GM21526 (cell line): ENCODE measurements around the gene DOK5.

Experiments used
- ATAC-seq: cut with Tn5 transposase; IDR thresholded peaks from one replicate; pipeline ENCODE4 v1.9.1; 2021; ENCODE audit warnings: moderate library complexity; ENCODE audit not compliant: unreplicated experiment, low FRiP score

The DOK5 gene

DNA sequence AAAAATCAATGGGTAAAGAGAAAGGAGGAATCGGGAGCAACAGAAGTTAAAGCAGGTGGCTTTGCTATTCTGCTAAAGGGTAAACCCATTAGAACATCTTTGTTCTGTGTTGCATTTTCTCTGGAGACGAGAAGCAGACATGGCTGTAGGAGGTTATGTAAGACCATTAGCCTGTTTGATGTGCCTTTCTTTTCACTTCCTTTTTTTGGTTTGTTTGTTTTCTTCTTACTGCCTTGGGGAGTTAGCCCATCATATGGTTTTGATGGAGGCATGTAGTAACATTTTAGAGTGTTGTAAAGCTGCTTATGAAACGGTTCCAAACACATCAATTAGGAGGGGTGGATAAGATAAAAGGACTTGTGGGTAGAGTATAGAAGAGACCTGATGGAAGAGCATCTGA, 131.0 kb downstream of the DOK5 start:
- ATAC-seq: no peak

GRCh38 chr20:54608039-54608745, 132.8 kb downstream of the DOK5 start:
- ATAC-seq: no peak

DNA sequence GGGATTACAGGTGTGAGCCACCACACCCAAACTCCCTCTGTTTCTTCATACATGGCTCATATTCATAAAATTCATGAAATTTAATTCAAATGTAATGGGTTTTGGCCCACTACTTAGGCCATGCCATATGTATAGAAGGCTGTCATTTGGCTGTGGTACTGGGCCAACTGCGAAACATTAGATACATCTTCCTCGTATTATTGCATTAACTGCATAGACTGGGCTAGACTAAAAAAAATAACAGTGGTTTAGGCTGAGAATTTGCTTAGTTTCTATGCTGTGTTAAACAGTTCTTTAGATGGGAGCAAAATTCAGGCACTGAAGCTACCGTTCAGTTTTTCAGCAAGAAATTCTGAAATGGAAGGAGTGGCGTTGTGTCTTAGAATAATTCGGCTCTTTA, 133.6 kb downstream of the DOK5 start:
- ATAC-seq: no peak

DNA sequence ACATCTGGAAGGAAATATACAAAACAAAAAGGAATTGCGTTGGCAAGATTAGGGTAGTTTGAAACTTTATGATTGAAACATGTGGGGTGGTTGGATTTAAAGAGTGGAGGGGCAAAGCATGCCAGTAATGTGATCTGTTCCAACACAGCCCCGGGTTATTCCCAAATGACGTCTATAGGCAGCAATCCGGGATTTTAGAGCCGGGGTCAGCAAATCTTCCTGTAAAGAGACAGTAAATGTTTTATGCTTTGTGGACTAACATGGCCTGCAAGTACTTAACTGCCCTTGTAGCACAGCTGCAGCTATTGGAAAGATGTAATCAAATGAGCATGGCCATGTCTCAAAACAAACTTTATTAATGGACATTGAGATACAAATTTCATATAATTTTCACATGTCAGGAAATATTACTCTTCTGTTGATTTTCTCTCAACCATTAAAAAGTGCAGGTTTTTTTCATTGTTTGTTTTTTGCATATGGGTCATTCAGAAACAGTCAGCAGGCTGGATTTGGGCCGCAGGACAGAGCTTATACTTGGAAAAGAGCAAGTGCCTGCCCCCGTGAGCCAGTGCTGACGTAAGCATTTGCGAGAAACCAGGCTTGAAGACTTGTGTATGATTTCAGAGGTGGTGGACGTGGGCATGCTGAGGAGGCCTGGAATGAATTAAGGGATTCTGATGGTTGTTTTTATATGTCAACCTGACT, 136.5 kb downstream of the DOK5 start:
- no peak for ATAC-seq

DNA sequence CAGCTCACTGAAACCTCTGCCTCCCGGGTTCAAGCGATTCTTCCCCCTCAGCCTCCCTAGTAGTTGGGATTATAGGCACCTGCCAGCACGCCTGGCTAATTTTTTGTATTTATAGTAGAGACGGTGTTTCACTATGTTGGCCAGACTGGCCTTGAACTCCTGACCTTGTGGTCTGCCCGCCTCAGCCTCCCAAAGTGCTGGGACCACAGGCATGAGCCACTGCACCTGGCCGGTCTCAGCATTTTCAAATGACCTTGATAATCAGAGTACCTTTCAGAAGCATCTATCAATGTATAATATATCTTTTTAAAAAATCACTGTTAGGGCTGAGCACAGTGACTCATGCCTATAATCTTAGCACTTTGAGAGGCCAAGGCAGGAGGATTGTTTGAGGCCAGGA, 143.0 kb downstream of the DOK5 start:
- ATAC-seq: no peak

DNA sequence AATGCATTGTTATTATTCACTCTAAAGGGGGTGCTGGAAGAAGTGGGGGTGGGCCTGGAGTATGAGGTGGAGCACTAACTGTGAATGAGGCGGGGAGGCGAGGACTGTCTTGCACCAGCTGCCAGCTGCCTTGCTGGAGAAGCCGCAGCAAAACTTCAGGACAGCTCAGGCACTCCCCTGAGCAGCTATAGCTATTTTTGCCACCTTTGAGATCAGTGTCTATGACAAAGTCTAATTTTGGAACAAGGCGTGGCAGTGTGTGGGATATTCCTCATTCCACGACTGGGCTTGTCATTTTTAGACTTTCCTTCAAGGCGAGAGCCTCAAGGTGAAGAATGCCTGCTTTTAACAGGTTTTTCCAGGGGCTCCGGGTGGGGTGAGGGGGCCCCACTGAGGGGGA, 143.8 kb downstream of the DOK5 start:
- no peak for ATAC-seq

- ATAC-seq: no peak
Observed at GRCh38 chr20:54619682-54620081, 144.3 kb downstream of the DOK5 start.

GRCh38 chr20:54620611-54621010, 145.2 kb downstream of the DOK5 start:
- ATAC-seq: no peak

DNA sequence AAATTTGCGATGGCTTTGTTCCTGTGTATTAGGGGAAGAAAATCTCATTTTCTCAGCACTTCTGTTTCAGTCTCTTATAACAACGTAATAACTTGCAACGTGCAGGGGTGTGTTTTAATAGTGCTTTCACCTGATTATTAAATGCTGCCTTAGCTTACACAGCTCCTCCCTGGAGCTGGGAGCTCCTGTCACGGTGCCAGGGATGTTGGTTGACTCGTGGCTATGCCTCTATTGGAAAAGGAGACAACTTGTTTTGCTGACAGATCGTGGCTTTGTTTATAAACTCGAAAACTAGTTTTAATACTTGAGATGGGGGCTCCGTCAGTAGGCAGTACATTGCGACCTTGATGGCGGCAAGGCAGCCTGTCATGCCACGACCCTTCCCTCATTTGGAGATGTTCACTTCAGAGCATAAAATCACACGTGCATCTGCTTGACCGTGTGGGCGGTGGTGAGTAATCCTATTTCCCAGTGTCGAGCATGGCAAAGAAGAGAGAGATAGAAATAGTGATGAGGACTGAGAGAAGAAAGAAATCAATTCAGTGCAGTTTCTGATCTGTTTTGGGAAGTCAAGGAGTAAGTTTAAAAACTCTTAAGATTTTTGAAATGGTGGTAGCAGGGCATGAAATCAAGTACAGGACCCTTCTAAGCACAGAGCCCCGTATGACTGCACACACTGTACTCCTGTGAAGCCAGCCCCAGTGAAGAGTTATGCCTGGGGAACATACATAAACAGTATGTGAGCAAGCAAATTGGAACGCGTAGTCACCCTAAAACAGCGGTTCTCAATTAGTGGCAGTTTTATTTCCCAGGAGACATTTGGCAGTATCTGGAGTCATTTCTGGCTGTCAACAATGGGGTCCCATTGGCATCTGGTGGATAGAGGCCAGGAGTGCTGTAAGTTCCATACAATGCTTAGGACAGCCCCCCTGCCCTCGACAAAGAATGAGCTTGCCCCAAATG, 147.2 kb downstream of the DOK5 start:
- no peak for ATAC-seq

- no peak for ATAC-seq
Observed at GRCh38 chr20:54623991-54624569, 148.7 kb downstream of the DOK5 start.

- ATAC-seq: no peak
Observed at GRCh38 chr20:54624706-54625390, 149.5 kb downstream of the DOK5 start.

- ATAC-seq: no peak
Observed at GRCh38 chr20:54625497-54625896, 150.1 kb downstream of the DOK5 start.

DNA sequence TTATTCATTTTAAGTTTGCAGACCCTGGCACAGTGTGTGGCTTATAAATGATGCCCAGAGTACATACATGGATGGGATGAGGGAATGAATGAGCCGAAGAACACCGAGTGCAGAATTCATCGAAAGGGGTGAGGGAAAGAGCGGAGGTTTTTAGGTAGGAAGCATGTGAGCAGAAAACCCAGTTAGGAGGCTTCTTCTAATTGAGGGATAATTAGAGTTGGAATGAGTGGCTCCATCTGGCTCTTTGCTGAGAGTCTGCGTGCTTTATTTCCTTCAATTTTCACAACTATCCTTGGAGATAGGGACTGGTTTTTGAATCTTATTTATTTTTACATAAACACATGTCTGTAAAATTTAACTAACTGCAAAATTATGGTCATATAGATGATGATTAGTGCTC, 150.7 kb downstream of the DOK5 start:
- no peak for ATAC-seq

GRCh38 chr20:54629632-54630031, 154.2 kb downstream of the DOK5 start:
- ATAC-seq: no peak

DNA sequence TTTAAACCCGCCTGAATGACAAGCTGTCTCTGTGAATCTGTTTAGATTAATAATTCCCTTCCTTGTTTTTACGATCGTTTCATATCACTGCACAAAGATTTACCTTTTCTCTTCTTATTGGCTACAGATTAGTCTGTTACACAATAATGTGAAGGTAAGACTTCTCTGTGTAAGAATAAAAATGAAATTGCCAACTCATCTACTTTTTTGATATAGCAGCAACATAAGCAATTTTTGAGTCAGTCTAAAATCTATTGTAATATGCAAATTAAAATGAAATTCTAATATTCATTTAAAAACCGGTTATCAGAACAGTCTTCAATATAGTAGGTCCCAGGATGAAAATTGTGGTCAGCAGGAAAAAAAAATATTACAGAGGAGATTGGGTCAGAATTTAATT, 155.2 kb downstream of the DOK5 start:
- ATAC-seq: no peak

DNA sequence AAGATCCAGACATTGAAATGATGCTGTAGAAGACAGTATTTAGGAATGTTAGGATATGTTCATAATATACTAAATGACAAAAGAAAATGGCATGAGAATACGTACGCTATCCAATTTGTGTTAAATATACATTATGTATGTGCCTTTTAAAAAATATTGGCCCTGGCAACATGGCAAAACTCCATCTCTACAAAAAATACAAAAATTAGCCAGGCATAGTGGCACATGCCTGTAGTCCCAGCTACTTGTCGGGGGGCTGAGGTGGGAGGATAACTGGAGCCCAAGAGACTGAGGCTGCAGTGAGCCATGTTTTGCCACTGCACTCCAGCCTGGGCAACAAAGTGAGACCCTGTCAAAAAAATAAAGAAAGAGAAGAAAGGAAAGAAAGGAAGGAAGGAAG, 155.7 kb downstream of the DOK5 start:
- ATAC-seq: no peak

GRCh38 chr20:54633374-54634355, 158.3 kb downstream of the DOK5 start:
- ATAC-seq: peak; percentile 96

GRCh38 chr20:54636575-54636974, 161.2 kb downstream of the DOK5 start:
- ATAC-seq: no peak

- no peak for ATAC-seq
Observed at GRCh38 chr20:54639941-54640340, 164.5 kb downstream of the DOK5 start.
